HCT116 (cell line): ENCODE measurements around the gene PTGR2. TPM values are rescaled to one million over a fixed set of nuclear protein-coding genes. Genes with fewer than 3 reads are reported as not detected.

Experiments used
- total RNA-seq: library from RNA; stranded (reverse); gene quantifications from one replicate; pipeline ENCODE4 v1.2.1, GENCODE V29; 2021; ENCODE audit not compliant: unreplicated experiment

The PTGR2 gene
- total RNA-seq, 1 experiment from 2014 or later, result 22.1 TPM

Other genes with a start within 250 kb of the PTGR2 start
- gene ACOT6, start 239.3 kb upstream of the PTGR2 start, total RNA-seq, result not detected
- 14.6 TPM for gene DNAL1, start 206.8 kb upstream of the PTGR2 start, total RNA-seq
- gene PNMA1, start 137.4 kb upstream of the PTGR2 start, total RNA-seq, result 24.6 TPM
- 37.6 TPM for gene ZNF410, start 35.0 kb downstream of the PTGR2 start, total RNA-seq
- gene FAM161B, start 98.3 kb downstream of the PTGR2 start, total RNA-seq, result 1.6 TPM
- gene COQ6, start 98.5 kb downstream of the PTGR2 start, total RNA-seq, result 21.6 TPM
- 14.4 TPM for gene ENTPD5, start 167.5 kb downstream of the PTGR2 start, total RNA-seq
- gene BBOF1, start 167.5 kb downstream of the PTGR2 start, total RNA-seq, result 4.0 TPM
- gene ALDH6A1, start 232.6 kb downstream of the PTGR2 start, total RNA-seq, result 15.6 TPM
- 9.6 TPM for gene LIN52, start 233.1 kb downstream of the PTGR2 start, total RNA-seq